HG02798 (cell line): ENCODE measurements around the gene NEK9.

Experiments used
- ATAC-seq: cut with Tn5 transposase; IDR thresholded peaks from one replicate; pipeline ENCODE4 v1.9.1; 2021; ENCODE audit warnings: mild to moderate bottlenecking; ENCODE audit not compliant: unreplicated experiment, poor library complexity

Gene NEK9

DNA sequence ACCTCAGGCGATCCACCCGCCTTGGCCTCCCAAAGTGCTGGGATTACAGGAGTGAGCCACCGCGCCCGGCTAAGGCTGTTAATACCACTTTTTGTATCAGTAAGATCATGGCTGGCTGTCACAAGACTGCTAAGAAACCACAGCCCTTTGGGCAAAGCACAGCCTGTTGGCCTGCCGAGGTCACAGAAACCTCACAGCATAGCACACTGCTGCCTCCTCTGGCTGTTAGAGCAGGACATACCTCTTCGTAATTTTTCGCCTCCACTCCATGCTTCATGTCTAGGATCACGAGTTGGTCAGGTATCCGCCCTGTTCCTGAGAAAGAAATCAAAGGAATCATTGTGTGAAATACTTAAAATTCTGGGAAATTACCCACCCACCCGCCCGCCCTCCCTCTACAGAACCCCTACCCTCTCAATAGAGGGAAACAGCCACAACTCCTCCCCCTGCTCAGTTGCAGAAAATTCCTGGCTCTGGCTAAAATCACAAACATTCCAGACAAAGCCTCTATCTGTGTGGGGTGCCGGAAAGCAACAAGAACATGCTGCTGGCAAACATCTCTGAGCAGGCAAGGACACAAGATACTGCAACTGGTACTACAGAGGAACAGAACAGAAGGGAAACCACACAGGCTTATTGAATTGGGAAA is 20.7 kb upstream of the NEK9 start:
- ATAC-seq: no peak

DNA sequence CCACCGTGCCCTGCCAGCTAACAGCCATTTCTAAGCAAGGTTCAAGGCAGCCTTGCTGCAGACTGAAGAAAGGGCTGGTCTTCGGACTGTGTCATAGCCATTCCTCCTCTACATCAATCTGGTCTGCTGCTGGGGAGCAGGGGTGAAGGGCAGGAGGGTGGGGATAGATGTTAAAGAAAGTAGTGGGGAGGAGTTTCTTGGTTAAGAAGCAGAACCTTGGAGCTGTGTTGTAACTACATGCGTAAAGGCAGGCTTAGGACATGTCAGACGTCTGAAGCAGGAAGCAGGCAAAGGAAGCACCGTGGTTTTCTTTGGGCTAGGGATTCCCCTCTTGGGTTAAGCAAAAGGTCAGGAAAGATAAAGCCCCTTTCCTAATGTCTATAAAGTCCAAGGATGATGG is 18.1 kb upstream of the NEK9 start:
- ATAC-seq: no peak

DNA sequence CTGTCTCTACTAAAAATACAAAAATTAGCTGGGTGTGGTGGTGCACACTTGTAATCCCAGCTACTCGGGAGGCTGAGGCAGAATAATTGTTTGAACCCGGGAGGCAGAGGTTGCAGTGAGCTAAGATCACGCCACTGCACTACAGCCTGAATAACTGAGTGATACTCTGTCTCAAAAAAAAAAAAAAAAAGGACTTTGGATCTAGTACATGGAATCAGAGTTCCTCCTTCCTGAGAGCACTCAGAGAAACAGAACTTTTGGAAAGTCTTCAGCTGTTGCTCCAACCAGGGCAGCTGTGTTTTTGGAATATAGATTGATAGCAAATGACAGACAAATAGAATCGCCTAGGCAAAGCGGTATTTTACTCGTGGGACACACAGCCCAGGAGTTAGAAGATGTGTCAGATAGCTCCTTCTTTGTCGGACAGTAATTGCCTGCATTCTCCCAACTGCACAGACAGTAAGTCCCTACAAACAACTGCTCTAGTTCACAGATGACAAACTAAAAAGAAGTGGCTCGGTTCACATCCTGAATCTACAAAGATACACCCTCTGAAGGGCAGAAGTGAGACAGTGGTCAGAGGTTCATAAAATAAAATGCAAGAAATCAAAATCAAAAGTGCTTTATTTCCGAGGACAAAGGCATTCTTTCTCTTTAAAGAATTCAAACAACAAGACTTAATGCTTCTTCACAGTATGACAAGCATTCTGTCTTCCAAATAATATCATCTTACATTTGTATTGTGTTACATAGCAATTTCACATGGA is 17.1 kb upstream of the NEK9 start:
- ATAC-seq: no peak

DNA sequence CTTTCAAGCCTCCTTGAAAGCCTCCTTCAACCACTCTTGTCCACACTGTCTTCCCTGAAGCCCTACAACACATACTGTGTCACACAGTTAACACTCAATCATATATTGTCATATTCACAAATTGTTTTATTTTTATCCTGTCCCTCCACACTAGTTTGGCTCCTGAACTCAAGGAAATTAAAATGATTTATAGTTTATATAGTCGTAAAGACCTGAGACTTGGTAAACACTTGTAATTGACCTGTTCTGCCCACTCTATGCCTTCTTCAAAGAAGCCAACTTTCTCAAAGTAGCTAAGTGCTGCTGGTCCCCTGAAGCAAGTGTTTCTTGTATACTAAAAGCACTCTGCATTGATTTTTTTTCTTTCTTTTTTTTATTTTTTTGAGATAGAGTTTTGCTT is 15.6 kb upstream of the NEK9 start:
- ATAC-seq: no peak

DNA sequence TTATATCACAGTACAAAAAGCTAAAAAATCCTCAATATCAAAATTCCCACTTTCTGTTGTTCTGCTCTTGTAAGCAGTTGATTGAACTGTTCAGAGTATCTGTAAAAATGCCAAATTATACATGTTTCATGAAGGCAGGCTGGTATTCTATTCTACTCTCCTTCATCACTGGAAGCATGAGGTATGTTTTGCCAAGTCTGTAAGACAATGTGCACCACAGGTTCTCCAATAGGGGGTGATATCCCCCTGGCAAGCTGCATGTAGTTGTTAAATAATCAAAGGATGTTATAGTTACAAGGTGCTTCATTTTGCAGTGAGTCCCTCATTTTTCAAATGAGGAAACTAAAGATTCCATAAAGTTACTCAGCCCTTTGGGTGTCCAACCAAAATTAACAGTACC is 15.1 kb upstream of the NEK9 start:
- ATAC-seq: no peak

DNA sequence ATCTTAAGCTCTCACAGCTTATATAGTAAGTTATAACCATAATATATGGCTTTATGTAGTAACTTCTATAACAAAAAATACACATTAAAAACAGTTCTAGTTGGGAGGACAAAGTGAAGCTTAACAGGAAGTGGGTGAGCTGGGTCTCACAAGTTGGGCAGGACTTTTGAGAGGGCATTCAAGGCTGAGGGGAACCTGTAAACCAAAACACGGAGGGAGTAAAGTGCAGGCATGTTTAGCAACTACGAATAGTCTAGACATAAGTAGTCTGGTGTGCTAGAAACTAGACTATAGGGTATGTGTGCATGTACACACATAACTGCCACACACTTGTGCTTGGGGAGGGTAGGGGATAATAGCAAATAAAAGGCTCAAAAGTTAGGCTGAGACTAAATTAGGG is 14.2 kb upstream of the NEK9 start:
- ATAC-seq: no peak

DNA sequence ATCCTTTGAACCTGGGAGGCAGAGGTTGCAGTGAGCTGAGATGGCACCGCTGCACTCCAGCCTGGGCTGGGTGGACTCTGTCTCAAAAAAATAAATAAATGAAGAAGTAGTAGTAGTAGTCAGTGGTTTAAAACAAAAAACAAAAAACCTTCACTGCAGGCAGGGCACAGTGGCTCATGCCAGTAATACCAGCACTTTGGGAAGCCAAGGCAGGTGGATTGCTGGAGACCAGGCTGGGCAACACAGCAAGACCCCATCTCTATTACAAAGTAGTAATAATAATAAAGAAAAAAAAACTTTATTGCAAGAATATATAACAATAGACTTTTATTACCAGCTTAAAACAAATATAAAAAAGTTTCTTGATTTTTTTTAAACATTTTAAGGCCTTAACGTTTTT is 13.8 kb upstream of the NEK9 start:
- ATAC-seq: no peak

DNA sequence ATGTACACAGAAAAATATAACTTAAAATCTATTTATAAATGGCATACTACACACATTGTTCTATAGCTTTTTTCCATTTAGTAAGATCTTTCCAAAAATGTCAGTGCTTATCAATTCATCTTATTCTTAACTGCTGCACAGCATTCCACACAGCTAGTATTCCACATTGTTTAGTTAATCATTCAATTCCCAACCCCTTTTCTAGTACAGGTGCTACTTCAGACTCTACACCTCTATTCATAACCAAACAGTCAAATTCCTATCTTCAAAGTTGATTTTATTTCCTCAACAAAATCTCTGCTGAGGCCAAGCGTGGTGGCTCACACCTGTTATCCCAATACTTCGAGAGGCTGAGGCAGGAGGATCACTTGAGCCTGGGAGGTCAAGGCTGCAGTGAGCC is 12.3 kb upstream of the NEK9 start:
- no peak for ATAC-seq

DNA sequence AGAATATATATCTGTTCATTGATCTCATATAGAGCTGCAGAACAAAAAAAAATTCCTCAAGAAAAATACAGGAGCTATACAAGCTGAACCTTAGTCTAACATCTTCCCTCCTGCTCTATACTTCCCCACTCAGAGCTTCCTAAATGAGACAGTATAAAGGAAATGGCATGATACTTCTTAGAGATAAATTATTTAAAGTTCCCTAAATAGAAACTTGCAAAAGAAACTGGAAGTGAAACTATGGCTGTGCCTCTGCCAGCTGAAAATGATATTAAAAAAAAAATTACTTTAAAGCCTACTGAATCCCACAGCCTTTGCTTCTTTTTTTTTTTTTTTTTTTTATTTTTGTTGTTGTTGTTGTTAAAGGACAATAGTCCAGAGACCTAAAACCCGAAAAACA is 11.6 kb upstream of the NEK9 start:
- ATAC-seq: no peak

DNA sequence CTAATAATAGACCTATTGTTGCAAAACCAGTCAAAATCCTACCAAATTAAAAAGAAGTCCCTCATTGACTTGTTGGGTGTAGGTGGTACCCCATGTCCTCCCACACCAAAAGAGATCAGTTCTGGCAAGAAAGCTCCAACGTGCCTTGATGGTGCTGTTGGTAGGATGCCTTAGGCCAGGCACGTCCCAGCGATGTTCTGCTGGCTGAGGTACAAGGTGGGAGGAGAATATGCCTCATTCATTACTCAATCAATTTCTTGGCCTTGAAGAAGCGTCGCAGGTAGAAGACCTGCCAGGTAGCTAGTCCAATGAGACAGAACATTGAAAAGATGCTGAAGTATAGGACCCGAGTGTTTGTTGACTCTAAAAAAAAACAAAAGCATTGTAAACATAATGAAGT is 7.8 kb upstream of the NEK9 start:
- ATAC-seq: no peak

DNA sequence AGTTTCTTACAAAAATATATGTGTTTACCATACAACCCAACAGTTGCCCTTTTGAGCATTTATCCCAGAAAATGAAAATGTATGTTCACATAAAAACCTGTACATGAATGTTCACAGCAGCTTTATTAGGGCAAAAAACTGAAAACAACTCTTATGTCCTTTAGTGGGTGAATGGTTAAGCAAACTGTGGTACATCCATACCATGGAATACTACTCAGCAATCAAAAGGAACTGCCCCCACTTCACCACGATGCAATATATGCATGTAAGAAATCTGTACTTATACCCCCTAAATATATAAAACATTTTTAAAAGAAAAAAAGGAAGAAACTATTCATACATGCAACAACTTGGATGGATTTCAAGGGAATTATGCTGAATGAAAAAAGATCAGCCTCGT is 6.7 kb upstream of the NEK9 start:
- ATAC-seq: no peak

DNA sequence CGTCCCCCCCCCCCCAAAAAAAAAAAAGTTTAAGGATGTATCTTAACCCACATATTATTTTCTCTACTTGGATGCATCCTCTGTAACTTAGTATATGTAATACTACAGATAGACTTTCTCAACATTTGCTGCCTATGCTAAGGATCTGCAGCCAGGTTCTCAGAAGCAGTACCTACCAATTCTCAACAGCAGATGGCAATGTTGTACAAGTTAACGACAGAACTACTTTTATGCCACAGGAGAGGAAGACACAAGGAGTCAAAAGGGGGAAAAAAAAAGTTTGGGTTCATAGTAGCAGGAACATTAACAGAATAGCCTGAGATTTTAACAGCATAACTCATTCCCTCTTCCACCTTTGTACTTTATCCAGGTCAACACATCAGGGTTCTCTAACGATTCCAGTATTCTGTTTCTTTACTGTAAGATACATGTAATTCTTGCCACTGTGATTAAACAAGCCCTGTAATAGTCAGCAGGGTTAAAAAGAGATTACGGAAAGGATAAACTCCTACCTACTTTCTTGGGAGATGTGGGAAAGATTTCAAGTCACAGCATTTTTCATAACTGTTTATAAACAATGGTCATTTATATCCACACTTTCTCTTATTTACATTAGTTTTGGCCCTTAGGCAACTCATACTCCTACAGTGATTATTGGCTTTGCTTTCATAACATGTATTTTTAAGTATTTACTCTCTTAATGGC is 5.7 kb upstream of the NEK9 start:
- ATAC-seq: no peak

DNA sequence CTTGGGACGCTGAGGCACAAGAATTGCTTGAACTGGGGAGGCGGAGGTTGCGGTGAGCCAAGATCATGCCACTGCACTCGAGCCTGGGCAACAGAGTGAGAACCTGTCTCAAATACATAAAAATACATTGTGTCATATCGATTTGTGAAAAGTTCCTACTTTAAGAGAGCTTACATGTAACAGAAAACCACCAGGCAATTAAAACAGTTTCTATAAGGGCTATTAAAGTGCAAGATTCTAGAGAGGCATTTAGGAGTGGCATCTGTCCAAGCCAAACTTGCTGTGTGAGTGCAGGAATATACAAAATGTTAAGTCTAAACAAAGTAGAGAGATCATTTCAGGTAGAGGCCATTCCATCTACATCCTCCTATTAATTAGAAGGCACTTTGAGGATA is 1.7 kb upstream of the NEK9 start:
- ATAC-seq: no peak

DNA sequence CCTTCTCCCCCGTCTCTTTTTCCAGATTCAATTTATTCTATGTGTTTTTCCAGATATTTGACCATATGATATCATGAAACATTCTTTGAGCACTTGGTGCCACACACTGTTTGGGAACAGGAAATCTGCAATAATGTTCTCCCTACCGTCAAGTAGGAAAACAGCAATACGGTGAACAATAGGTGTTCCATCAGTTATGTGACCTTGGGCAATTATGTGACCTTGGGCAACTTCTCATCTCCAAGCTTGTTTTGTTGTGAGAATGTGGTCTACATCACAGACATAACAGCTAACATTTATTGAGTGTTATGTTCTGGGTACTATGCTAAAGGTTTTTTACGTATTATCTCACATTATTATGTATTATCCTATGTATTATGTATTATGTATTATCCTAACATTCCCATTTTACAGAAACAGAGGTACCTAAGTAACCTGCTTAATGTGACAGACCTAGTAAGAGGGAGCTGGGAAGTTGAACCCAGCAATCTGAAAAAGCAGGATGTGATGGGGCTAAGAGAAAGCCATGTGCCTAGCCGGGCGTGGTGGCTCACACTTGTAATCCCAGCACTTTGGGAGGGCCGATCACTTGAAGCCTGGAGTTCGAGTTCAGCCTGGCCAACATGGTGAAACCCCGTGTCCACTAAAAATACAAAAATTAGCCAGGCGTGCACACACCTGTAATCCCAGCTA is 1.2 kb upstream of the NEK9 start:
- no peak for ATAC-seq

DNA sequence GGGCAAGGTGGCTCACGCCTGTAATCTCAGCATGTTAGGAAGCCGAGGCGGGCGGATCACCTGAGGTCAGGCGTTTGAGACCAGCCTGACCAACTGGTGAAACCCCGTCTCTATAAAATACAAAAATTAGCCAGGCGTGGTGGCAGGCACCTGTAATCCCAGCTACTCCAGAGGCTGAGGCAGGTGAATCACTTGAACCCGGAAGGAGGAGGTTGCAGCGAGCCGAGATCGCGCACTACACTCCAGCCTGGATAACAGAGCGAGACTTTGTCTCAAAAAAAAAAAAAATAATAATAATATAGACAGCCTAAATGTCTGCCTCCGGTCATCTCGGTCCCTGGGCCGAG is 599 bp upstream of the NEK9 start:
- ATAC-seq: peak; percentile 13

DNA sequence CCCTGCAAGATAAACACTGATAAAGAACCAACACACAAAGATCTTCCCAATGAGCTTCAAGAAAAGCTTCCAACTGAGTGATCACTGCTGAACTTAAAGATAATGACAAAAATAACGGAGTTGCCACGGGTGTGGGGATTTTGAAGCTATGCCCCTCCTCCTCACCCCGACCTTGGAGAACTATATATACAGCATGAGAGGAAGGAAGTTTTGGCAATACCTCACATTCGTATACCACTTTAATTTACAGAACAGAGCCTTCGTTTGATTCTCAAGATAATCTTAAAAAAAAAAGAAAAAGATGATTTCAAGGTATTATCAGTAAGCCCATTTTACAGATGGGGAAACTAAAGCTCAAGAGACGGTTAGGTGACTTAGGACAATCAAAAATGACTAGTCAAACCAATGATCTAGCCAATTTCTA is 715 bp downstream of the NEK9 start:
- no peak for ATAC-seq

DNA sequence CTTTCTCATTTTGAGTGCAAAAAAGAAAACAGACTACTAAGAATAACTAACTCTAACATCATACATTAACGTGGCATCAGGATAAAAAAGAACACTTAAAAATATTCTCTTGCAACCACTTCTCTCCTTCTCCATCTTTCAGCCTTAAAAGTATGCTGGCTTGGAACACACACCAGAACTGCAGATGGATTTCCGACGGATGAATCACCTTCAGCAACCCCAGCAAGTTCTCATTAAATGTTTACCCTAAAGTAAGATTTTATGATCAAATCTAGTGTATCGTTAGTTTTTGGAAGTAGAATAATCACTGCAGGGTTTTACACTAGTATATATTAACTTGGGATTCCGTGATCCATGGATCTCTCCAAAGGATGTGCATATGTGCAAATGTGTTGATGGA is 1.2 kb downstream of the NEK9 start:
- no peak for ATAC-seq

DNA sequence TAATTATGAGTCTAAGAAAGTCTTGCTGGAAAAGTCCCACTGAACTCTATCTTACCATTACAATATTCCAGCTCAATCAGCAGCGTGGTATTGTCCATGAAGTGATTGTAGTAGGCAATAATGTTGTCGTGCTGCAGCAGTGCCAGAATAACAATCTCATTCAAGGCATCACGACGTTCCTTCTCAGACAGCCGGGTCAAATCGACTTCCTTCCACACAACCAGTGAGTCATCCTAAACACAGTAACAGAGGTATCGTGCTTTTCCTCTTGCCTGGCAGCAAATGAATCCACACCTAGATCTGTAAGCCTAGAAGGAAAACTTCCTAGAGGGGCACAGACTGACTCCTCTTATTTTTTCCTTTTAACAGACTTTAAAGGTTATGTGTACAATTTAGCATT is 2.9 kb downstream of the NEK9 start:
- no peak for ATAC-seq

DNA sequence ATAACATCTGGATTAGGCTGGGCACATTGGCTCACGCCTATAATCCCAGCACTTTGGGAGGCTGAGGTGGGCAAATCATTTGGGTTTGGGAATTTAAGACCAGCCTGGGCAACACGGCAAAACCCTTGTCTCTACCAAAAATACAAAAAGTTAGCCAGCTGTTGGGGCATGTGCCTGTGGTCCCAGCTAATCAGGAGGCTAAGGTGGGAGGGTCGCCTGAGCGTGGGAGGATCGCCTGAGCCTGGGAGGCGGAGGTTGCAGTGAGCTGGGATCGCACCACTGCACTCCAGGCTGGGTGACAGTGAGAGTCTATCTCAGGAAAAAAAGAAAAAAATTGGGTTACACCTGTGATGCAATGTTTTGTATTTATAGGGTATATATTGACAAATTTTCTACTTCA is 5.3 kb downstream of the NEK9 start:
- no peak for ATAC-seq

DNA sequence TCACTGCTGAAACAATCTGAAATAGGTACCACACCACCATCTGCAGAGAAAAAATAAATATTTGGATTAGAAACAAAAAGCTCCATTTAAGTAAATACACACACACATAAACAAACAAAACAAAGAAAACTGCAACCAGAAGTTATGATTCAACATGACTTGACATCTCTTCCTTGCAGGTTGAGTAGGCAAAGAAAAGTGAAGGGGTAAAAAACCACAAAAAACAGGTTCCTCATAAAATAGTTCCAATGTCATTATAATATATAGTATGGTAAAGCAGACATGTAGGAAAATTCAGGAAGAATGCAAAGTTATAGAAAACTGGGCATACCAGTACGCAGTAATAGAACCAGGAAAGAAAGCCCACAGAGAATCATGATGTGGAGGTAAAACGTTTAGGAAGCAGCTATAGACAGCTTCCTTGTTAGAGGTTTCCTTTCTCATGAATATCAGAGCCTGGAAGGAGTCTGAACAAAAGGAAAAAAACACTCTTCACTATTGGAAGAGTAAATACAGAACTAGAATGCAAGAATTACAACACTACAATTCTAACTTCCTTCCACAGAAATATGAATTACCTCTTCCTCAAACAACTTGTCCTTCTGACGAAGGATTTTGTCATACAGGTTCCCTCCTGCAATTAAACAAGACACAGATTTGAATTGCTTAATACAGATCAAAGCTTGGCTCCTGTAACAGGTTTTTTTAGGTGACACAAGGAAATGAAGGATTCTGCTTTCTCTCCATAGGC is 6.1 kb downstream of the NEK9 start:
- ATAC-seq: no peak

DNA sequence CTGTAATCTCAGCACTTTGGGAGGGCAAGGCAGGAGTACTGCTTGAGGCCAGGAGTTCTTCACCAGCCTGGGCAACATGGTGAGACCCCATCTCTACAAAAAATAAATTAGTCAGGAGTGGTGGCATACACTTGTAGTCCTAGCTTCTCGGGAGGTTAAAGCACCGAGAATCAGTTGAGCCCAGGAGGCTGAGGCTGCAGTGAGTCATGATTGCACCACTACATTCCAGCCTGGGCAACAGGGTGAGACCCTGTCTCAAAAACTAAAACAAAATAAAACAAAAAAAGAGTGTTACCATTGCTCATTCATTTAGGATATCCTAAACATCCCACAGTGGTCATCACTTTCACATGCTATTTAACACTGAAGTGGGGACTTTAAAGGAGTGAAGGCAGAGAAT is 7.8 kb downstream of the NEK9 start:
- ATAC-seq: no peak
